SK-N-SH (cell line): ENCODE data around the gene MRPL27. TPM values are rescaled to one million over a fixed set of nuclear protein-coding genes. Genes with fewer than 3 reads are reported as not detected.
A peak's percentile ranks its signal among the peaks of the same experiment; 100 is the strongest.

Experiments used
- CTCF ChIA-PET: fragments of 300-600, 350-600 bp; formaldehyde crosslinking; extraction: SDS; loops from one replicate; lab custom pipeline; 2021; lab: Yijun Ruan, JAX
- POLR2A ChIA-PET: fragments of 350-600 bp; sonication (Branson Sonifier 250); formaldehyde crosslinking; extraction: SDS; loops from one replicate; lab custom pipeline; 2020; ENCODE audit warnings: antibody characterized with exemption, inconsistent platforms; lab: Yijun Ruan, JAX
- DNase-seq: peaks from one replicate; pipeline ENCODE4 v3.0.0; 2012
- H2AFZ ChIP-seq: fragments of 200-600 bp; sonication (generic); 2 replicates; pipeline ENCODE4 v1.8.1; 2016; ENCODE audit warnings: antibody characterized with exemption, mild to moderate bottlenecking, low read depth
- H3F3A ChIP-seq: fragments of 200-600 bp; sonication (generic); replicated peaks from 2 replicates; pipeline ENCODE3; 2016; ENCODE audit warnings: antibody characterized with exemption, mild to moderate bottlenecking; ENCODE audit not compliant: insufficient read depth
- H3K27ac ChIP-seq, 2 experiments: fragments of 200-500 bp in 1 of 2; fragments of 200-600 bp in 1 of 2; sonication (Bioruptor generic) in 1 of 2; sonication (generic), shearing (Covaris generic) in 1 of 2; 2 replicates each; pipeline versions ENCODE4 v1.5.1 to v1.6.1; 2014 to 2016; ENCODE audit warnings: low read depth in 2 of 2, inconsistent platforms in 1 of 2, low read length in 1 of 2, mild to moderate bottlenecking in 1 of 2, mixed read lengths in 1 of 2
- H3K27me3 ChIP-seq: fragments of 200-600 bp; sonication (generic), shearing (Covaris generic); 2 replicates; pipeline ENCODE4 v1.6.1; 2016; ENCODE audit warnings: mixed run types; ENCODE audit not compliant: insufficient read depth
- H3K36me3 ChIP-seq, 2 experiments: fragments of 200-500 bp in 1 of 2; fragments of 200-600 bp in 1 of 2; sonication (Bioruptor generic) in 1 of 2; sonication (generic) in 1 of 2; replicated peaks in 1 of 2; 2 replicates each; pipeline versions ENCODE3 to v1.5.1; 2014 to 2016; ENCODE audit warnings: low read length in 1 of 2, mild to moderate bottlenecking in 1 of 2; ENCODE audit not compliant: insufficient read depth in 2 of 2, control insufficient read depth in 1 of 2
- H3K4me1 ChIP-seq, 2 experiments: fragments of 200-500 bp in 1 of 2; fragments of 200-600 bp in 1 of 2; sonication (Bioruptor generic) in 1 of 2; sonication (generic), shearing (Covaris generic) in 1 of 2; 2 replicates each; pipeline versions ENCODE4 v1.5.1 to v1.6.1; 2014 to 2016; ENCODE audit warnings: low read depth in 1 of 2, low read length in 1 of 2, mixed run types in 1 of 2; ENCODE audit not compliant: insufficient read depth in 2 of 2, control insufficient read depth in 1 of 2
- H3K4me2 ChIP-seq: fragments of 200-600 bp; sonication (generic), shearing (Covaris generic); 2 replicates; pipeline ENCODE4 v1.6.1; 2017; ENCODE audit warnings: mixed run types
- H3K4me3 ChIP-seq, 2 experiments: fragments of 200-500 bp in 1 of 2; fragments of 200-600 bp in 1 of 2; sonication (Bioruptor generic) in 1 of 2; sonication (generic), shearing (Covaris generic) in 1 of 2; 2 replicates each; pipeline versions ENCODE4 v1.5.1 to v1.8.1; 2014 to 2016; ENCODE audit warnings: low read depth in 2 of 2, inconsistent platforms in 1 of 2, low read length in 1 of 2, mild to moderate bottlenecking in 1 of 2, mixed read lengths in 1 of 2, moderate library complexity in 1 of 2
- H3K79me2 ChIP-seq: fragments of 200-600 bp; sonication (generic); 2 replicates; pipeline ENCODE4 v1.8.1; 2017; ENCODE audit warnings: mild to moderate bottlenecking; ENCODE audit not compliant: insufficient read depth
- H3K9ac ChIP-seq: fragments of 200-600 bp; sonication (generic); 2 replicates; pipeline ENCODE4 v1.6.1; 2017; ENCODE audit warnings: mixed run types
- H3K9me2 ChIP-seq: fragments of 200-600 bp; sonication (generic); 2 replicates; pipeline ENCODE4 v1.6.1; 2017; ENCODE audit warnings: mixed run types
- H3K9me3 ChIP-seq: fragments of 200-600 bp; sonication (generic); 2 replicates; pipeline ENCODE4 v1.6.1; 2017; ENCODE audit warnings: mixed run types, mild to moderate bottlenecking, moderate library complexity
- H4K20me1 ChIP-seq: fragments of 200-600 bp; sonication (generic); 2 replicates; pipeline ENCODE4 v1.6.1; 2017; ENCODE audit warnings: mild to moderate bottlenecking, mixed run types; ENCODE audit not compliant: insufficient read depth
- CHD2 ChIP-seq: fragments of 150-350 bp; IDR thresholded peaks from 2 replicates; pipeline ENCODE4 v1.6.1; 2018; ENCODE audit warnings: low read length; ENCODE audit not compliant: partially characterized antibody
- ELF1 ChIP-seq: IDR thresholded peaks from 2 replicates; pipeline ENCODE4 v1.4.0; 2012
- FOSL2 ChIP-seq: IDR thresholded peaks from 2 replicates; pipeline ENCODE4 v1.4.0; 2012; ENCODE audit warnings: low read depth, mild to moderate bottlenecking, moderate library complexity, borderline replicate concordance
- FOXJ3 ChIP-seq: sonication (generic); formaldehyde crosslinking; IDR thresholded peaks from 2 replicates; pipeline ENCODE4 v1.5.1; 2020; ENCODE audit warnings: mild to moderate bottlenecking, missing genetic modification reagents
- MEF2A ChIP-seq: IDR thresholded peaks from 2 replicates; pipeline ENCODE4 v1.4.0; 2012; ENCODE audit warnings: low read depth, borderline replicate concordance
- POLR2AphosphoS5 ChIP-seq: IDR thresholded peaks from 2 replicates; pipeline ENCODE4 v1.6.1; 2012; ENCODE audit warnings: low read depth, low read length
- RXRA ChIP-seq: IDR thresholded peaks from 2 replicates; pipeline ENCODE4 v1.4.0; 2012; ENCODE audit warnings: low read depth, mild to moderate bottlenecking, borderline replicate concordance
- TAF1 ChIP-seq: IDR thresholded peaks from 2 replicates; pipeline ENCODE4 v1.6.1; 2012; ENCODE audit warnings: low read depth, mild to moderate bottlenecking, low read length, moderate library complexity, borderline replicate concordance
- TEAD4 ChIP-seq: IDR thresholded peaks from 2 replicates; pipeline ENCODE4 v1.4.0; 2012; ENCODE audit warnings: mild to moderate bottlenecking, borderline replicate concordance; ENCODE audit not compliant: insufficient read depth
- WGBS: methylation state at CpG from one replicate; pipeline ENCODE4 v1.1.6; 2017; ENCODE audit warnings: low lambda C conversion rate; 5-methylcytosine and 5-hydroxymethylcytosine counted together
- polyA plus RNA-seq, 3 experiments: library from polyadenylated mRNA; depleted of rRNA; stranded (reverse); fragments of >200 nt; gene quantifications; 2 replicates each; pipeline ENCODE4 v1.2.3, GENCODE V29; 2012
- TF ChIP-seq, protein P1 (sequence below): IDR thresholded peaks from 2 replicates; pipeline ENCODE4 v1.4.0; 2012; ENCODE audit warnings: low read depth
- TF ChIP-seq, protein P2 (sequence below): fragments of 150-350 bp; IDR thresholded peaks from 2 replicates; pipeline ENCODE4 v1.6.1; 2017; ENCODE audit warnings: antibody characterized with exemption, low read length, low read depth, borderline replicate concordance
- TF ChIP-seq, protein P3 (sequence below): IDR thresholded peaks from 2 replicates; pipeline ENCODE4 v1.6.1; 2012; ENCODE audit warnings: mild to moderate bottlenecking, low read depth, low read length, moderate library complexity
- TF ChIP-seq, protein P4 (sequence below): IDR thresholded peaks from 2 replicates; pipeline ENCODE4 v1.4.0; 2012; ENCODE audit warnings: low read depth, borderline replicate concordance
- TF ChIP-seq, protein P5 (sequence below): fragments of 200-600 bp; sonication (generic); IDR thresholded peaks from 2 replicates; pipeline ENCODE4 v1.6.1; 2017; ENCODE audit warnings: antibody characterized with exemption, mild to moderate bottlenecking, moderate library complexity
- TF ChIP-seq, protein P6 (sequence below): fragments of 150-350 bp; IDR thresholded peaks from 2 replicates; pipeline ENCODE4 v1.6.1; 2016; ENCODE audit warnings: mild to moderate bottlenecking, low read depth, low read length

MRPL27 gene
- polyA plus RNA-seq, 1 of the 3 experiments (the other 2 are of a cell fraction), result 266 TPM

DNA sequence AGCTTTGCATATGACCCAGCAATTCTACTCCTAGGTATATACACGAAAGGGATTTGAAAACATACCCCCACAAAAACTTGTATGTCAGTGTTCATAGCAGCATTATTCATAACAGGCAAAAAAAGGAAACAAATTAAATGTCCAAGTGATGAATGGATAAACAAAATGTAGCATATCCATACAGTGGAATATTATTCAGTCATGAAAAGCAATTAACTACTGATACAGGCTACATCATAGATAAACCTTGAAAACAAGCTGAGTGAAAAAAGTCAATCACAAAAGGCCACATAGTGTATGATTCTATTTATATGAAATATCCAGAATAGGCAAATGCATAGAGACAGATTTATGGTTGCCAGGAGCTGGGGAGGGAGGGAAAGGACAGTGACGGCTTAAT is 721 bp upstream of the MRPL27 start:
- Histone ChIP-seq H3K9me2 (no peaks in the 10 kb centered on the region), H3F3A (no peaks in the 10 kb centered on the region), H3K79me2 (peaks cover 38% of the 10 kb centered on the region), H3K9ac (peak overlapping the region; percentile 93), H3K4me3 (peak overlapping the region; percentile 81 to 94), H3K9me3 (no peaks in the 10 kb centered on the region), H3K4me2 (peak overlapping the region; percentile 87), H3K27ac (peak overlapping the region in 1 of 2 experiments; percentile 93; a peak in 3 of 4 replicates), H2AFZ (peak overlapping the region; percentile 90), H3K27me3 (no peaks in the 10 kb centered on the region), H3K36me3 (peaks cover 24 to 27% of the 10 kb centered on the region in 2 experiments), H4K20me1 (no peaks in the 10 kb centered on the region), H3K4me1 (peaks cover 0 to 27% of the 10 kb centered on the region in 2 experiments; a peak in 2 of 4 replicates)
- DNase-seq, result no peak
- CTCF ChIA-PET, result interaction anchor here (0.5 to 8.1 kb wide), 5 partner anchors 11 to 1204 kb away, joined by 3 to 51 read pairs (median 12); partner anchors contain the start of gene LRRC59
- POLR2A ChIA-PET, result interaction anchor here (1.0 kb wide), 1 partner anchor 21 kb away, joined by 3 read pairs; no protein-coding TSS in a partner anchor
- TF ChIP-seq FOSL2, result no peak
- TF ChIP-seq, protein P1, sequence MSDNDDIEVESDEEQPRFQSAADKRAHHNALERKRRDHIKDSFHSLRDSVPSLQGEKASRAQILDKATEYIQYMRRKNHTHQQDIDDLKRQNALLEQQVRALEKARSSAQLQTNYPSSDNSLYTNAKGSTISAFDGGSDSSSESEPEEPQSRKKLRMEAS, result no peak
- TF ChIP-seq POLR2AphosphoS5, result no peak
- no peak for TF ChIP-seq CHD2
- no peak for TF ChIP-seq MEF2A
- TF ChIP-seq FOXJ3 (CRISPR knock-in tag), result no peak
- TF ChIP-seq RXRA, result no peak
- TF ChIP-seq ELF1, result no peak
- TF ChIP-seq, protein P2, sequence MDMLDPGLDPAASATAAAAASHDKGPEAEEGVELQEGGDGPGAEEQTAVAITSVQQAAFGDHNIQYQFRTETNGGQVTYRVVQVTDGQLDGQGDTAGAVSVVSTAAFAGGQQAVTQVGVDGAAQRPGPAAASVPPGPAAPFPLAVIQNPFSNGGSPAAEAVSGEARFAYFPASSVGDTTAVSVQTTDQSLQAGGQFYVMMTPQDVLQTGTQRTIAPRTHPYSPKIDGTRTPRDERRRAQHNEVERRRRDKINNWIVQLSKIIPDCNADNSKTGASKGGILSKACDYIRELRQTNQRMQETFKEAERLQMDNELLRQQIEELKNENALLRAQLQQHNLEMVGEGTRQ, result no peak
- no peak for TF ChIP-seq TEAD4
- TF ChIP-seq TAF1, result no peak
- TF ChIP-seq, protein P3, sequence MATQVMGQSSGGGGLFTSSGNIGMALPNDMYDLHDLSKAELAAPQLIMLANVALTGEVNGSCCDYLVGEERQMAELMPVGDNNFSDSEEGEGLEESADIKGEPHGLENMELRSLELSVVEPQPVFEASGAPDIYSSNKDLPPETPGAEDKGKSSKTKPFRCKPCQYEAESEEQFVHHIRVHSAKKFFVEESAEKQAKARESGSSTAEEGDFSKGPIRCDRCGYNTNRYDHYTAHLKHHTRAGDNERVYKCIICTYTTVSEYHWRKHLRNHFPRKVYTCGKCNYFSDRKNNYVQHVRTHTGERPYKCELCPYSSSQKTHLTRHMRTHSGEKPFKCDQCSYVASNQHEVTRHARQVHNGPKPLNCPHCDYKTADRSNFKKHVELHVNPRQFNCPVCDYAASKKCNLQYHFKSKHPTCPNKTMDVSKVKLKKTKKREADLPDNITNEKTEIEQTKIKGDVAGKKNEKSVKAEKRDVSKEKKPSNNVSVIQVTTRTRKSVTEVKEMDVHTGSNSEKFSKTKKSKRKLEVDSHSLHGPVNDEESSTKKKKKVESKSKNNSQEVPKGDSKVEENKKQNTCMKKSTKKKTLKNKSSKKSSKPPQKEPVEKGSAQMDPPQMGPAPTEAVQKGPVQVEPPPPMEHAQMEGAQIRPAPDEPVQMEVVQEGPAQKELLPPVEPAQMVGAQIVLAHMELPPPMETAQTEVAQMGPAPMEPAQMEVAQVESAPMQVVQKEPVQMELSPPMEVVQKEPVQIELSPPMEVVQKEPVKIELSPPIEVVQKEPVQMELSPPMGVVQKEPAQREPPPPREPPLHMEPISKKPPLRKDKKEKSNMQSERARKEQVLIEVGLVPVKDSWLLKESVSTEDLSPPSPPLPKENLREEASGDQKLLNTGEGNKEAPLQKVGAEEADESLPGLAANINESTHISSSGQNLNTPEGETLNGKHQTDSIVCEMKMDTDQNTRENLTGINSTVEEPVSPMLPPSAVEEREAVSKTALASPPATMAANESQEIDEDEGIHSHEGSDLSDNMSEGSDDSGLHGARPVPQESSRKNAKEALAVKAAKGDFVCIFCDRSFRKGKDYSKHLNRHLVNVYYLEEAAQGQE, result no peak
- TF ChIP-seq, protein P4, sequence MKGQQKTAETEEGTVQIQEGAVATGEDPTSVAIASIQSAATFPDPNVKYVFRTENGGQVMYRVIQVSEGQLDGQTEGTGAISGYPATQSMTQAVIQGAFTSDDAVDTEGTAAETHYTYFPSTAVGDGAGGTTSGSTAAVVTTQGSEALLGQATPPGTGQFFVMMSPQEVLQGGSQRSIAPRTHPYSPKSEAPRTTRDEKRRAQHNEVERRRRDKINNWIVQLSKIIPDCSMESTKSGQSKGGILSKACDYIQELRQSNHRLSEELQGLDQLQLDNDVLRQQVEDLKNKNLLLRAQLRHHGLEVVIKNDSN, result no peak
- TF ChIP-seq, protein P5, sequence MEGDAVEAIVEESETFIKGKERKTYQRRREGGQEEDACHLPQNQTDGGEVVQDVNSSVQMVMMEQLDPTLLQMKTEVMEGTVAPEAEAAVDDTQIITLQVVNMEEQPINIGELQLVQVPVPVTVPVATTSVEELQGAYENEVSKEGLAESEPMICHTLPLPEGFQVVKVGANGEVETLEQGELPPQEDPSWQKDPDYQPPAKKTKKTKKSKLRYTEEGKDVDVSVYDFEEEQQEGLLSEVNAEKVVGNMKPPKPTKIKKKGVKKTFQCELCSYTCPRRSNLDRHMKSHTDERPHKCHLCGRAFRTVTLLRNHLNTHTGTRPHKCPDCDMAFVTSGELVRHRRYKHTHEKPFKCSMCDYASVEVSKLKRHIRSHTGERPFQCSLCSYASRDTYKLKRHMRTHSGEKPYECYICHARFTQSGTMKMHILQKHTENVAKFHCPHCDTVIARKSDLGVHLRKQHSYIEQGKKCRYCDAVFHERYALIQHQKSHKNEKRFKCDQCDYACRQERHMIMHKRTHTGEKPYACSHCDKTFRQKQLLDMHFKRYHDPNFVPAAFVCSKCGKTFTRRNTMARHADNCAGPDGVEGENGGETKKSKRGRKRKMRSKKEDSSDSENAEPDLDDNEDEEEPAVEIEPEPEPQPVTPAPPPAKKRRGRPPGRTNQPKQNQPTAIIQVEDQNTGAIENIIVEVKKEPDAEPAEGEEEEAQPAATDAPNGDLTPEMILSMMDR, result no peak
- TF ChIP-seq, protein P6, sequence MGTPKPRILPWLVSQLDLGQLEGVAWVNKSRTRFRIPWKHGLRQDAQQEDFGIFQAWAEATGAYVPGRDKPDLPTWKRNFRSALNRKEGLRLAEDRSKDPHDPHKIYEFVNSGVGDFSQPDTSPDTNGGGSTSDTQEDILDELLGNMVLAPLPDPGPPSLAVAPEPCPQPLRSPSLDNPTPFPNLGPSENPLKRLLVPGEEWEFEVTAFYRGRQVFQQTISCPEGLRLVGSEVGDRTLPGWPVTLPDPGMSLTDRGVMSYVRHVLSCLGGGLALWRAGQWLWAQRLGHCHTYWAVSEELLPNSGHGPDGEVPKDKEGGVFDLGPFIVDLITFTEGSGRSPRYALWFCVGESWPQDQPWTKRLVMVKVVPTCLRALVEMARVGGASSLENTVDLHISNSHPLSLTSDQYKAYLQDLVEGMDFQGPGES, result no peak
- WGBS, result 91% methylated on average over 2 of the region's 2 CpGs
